DMS153 treated with DMSO at 0.1 percent for 48 hours (cell line): ENCODE results near the gene MTHFSD.

ENCODE experiments used
- DNase-seq: peaks from one replicate; lab custom pipeline; 2025; ENCODE audit not compliant: unreplicated experiment; lab: John Stamatoyannopoulos, UW

MTHFSD gene

DNA sequence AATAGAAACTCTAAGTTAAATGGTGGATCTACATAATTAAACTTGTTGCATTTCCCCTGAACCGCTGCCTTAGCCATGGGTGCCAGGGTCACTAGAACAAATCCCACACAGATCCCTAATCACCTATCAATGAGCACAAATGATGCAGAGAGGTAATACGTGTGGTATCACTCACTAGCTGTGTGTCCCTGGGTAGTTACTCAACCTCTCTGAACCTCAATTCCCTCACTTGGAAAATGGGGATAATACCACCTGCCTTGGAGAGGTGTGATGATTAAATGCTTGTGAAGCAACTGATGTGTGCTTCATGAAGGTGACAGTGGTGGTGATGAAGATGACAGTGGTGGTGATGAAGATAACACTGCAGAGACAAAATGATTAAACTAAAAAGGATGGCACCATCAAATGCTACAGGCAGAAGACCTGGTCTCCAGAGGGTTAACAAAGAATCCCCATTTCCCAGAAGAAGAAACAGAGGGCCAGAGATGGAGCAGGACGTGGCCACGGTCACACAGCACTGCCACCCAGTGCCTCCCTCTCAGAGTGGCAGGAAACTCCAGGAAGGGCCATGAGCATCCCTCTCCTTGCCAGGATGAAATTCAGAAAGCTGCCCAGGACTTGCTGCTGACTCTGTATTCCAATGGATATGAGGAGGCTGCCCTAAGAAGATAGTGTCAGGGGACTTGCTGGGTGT, 62.6 kb downstream of the MTHFSD start:
- DNase-seq: no peak

DNA sequence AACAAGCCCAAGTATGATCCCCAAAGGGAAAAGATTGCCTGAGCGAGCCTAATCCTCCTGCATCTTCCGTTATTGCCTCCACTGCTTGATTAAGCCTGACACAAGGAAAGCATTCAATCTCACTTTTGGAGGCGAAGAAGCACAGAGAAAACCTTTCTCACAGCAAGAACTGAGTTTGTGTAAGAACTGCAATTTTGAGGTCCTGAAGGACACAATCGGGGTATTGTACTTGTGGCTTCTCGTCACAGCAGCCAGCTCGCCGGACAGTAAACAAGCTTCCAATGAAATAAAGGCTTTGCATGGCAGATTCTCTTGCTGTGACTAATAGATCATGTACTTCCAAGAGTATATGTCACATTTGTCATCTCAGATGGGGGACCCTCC, 63.4 kb downstream of the MTHFSD start:
- DNase-seq: no peak

DNA sequence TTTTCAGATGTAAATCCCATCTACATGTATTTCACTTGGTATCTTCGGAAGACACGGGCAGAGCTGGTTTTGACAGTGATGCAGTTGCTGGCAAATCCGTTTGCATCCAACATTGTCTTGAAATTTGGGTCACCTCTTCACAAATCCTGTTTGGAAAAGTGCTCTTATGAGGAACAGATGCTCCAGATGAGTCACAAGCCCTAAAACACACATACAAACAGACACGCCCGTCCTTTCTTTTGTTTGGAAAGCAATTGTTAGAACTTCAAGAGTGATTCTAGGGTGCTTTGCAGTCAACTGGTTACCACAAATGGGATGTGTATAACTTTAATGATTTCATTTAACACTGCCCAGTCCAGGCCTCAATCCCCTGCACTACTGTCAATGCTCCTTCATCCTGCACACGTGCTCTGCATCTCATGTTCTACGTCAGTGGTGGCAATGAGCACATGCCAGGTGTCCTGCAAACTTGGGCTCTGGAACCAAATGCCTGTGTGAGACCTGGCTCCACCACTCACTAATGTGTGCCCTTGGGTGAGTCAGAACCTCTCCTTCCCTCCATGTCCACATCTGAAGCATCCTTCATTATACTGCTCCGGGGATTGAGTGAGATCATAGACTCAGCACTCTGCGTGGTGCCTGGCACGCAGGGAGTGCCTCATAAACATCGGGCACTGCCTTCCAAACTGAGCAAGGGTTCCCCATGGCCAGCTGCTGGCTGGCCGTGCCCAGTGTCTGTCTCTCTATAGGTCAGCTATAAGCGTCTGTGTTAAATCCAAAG, 64.0 kb downstream of the MTHFSD start:
- DNase-seq: no peak

DNA sequence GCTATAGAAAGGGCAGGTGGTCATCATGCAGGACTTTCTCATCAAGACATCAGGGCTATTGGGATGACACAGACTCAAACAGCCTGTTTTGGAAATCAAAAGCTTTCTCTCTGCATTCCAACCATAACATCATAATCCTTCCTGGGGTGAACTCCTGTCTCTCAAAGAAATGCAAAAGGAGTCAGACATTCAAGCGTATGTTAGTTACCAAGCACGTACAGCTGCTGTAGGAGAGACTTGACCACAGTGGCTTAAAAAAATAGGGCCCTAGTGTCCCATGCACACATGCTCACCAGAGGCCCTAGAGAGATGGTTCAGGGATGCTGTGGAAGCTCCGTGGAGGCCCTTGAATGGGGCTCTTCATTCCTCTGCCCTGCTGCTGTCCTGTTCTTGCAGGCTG, 69.3 kb downstream of the MTHFSD start:
- DNase-seq: no peak

DNA sequence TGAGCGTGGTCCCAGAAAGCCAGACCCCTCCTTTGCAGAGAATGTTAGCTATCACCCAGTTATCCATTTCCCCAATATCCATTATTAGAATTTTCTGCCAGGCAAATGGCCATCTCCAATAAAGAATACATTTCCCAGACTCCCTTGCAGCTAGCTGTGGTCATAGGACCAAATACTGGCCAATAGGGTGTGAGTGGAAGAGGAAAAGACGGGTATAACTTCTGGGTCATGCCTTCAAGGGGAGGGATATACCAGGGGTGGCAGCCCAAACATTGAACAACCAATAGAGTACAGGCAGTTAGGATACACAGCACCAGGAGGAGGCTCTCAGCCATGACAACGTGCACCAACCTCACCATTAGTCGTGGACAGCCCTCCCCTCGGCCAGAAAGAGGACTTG, 70.8 kb downstream of the MTHFSD start:
- DNase-seq: no peak

DNA sequence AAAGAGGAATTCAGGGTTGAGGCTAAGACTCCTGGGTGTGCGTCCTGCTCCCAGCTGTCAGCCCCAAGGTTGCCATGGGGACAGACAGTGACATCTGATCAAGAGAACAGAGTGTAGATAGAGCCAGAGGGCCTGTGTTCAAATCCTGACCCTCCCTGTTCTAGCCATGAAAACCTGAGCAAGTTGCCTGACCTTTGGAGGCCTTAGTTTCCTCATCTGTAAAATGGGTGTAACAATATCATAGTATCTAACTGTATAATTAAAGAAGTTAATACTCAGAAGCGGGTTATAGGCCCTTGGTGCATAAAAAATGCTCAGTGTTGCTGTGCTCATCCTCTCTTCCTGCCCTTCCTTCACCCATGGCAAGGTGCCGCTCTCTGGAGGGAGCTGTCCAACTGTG, 73.4 kb downstream of the MTHFSD start:
- no peak for DNase-seq

DNA sequence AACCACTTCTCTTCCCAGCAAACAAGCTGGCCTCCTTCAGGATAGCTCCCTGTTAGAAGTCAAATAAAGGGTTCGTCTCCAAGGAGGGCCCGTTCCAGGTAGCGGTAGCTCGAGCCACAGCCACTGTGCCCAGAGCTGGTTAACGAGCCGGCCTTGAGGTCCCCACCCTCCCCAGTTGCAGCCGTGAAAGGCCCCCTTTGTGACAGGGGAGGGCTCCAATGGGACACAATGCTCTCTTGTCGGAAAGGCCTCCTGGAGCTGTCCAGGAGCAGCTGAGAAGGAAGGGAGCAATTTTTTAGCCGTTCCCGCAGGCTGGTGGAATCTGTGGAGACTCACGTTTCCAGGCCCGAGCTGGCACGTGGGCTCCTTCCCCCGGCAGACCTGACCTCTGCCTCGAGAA, 74.6 kb downstream of the MTHFSD start:
- no peak for DNase-seq
